ENCODE results near the gene DGKH.

DGKH gene

DNA sequence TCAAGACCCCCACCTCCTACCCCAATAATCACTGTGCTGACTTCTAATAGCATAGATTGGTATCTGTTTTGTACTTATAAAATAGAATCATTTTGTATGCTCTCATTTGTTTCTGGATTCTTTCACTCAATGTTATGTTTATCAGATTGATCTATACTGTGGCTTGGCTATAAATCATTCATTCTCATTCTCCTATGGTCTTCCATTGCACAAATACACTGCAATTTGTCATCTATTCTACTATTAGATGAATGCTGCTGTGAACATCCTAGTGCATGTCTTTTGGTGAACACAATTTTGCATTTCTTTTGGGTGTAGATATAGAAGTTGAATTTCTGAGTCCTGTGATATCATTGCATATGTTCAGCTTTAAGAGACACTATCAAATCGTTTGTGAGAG is 128.7 kb downstream of the DGKH start:
- Histone ChIP-seq H3K36me3 (ENCODE audit: control insufficient read depth, insufficient read depth, low read length) (no peaks in the 10 kb centered on the region), H3K9me3 (ENCODE audit: control insufficient read depth, insufficient read depth, low read length) (no peaks in the 10 kb centered on the region), H3K4me3 (ENCODE audit: low read depth, low read length) (no peak overlapping the region), H3K27me3 (ENCODE audit: control insufficient read depth, insufficient read depth, low read length) (no peaks in the 10 kb centered on the region), H3K4me1 (ENCODE audit: control insufficient read depth, insufficient read depth, low read length) (peaks cover 8% of the 10 kb centered on the region), H3K9ac (ENCODE audit: low read depth, low read length) (no peak overlapping the region)

- Histone ChIP-seq H3K9ac (ENCODE audit: low read depth, low read length) (no peak overlapping the region), H3K9me3 (ENCODE audit: control insufficient read depth, insufficient read depth, low read length) (no peaks in the 10 kb centered on the region), H3K36me3 (ENCODE audit: control insufficient read depth, insufficient read depth, low read length) (no peaks in the 10 kb centered on the region), H3K4me3 (ENCODE audit: low read depth, low read length) (no peak overlapping the region), H3K4me1 (ENCODE audit: control insufficient read depth, insufficient read depth, low read length) (peaks cover 5% of the 10 kb centered on the region), H3K27me3 (ENCODE audit: control insufficient read depth, insufficient read depth, low read length) (no peaks in the 10 kb centered on the region)
Measured at GRCh38 chr13:42181381-42181953, 133.0 kb downstream of the DGKH start.

DNA sequence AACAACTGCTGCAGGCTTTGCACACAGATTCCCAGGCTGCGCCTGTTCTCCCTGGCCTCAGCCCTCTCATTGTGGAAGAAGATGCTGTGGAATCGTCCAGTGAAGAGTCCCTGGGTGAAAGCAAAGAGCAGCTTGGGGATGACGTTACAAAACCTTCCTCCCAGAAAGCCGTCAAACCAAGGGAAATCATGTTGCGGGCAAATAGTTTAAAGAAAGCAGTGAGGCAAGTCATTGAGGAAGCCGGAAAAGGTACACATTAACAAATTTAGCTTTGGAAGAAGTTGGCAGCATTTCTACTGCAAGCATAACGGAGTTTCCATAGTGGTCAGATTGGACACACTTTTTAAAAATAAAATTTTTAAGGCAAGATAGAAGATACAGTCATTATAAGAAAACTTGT is 140.6 kb downstream of the DGKH start:
- no peaks in the 10 kb centered on the region for H3K4me1 ChIP-seq (ENCODE audit: control insufficient read depth, insufficient read depth, low read length)
- no peak overlapping the region for H3K9ac ChIP-seq (ENCODE audit: low read depth, low read length)
- H3K9me3 ChIP-seq (ENCODE audit: control insufficient read depth, insufficient read depth, low read length) = no peaks in the 10 kb centered on the region
- no peaks in the 10 kb centered on the region for H3K36me3 ChIP-seq (ENCODE audit: control insufficient read depth, insufficient read depth, low read length)
- no peaks in the 10 kb centered on the region for H3K27me3 ChIP-seq (ENCODE audit: control insufficient read depth, insufficient read depth, low read length)
- no peak overlapping the region for H3K4me3 ChIP-seq (ENCODE audit: low read depth, low read length)

- no peak overlapping the region for H3K4me3 ChIP-seq (ENCODE audit: low read depth, low read length)
- H3K9ac ChIP-seq (ENCODE audit: low read depth, low read length) = no peak overlapping the region
- no peaks in the 10 kb centered on the region for H3K9me3 ChIP-seq (ENCODE audit: control insufficient read depth, insufficient read depth, low read length)
- no peaks in the 10 kb centered on the region for H3K36me3 ChIP-seq (ENCODE audit: control insufficient read depth, insufficient read depth, low read length)
- H3K27me3 ChIP-seq (ENCODE audit: control insufficient read depth, insufficient read depth, low read length) = no peaks in the 10 kb centered on the region
- no peaks in the 10 kb centered on the region for H3K4me1 ChIP-seq (ENCODE audit: control insufficient read depth, insufficient read depth, low read length)
Measured at GRCh38 chr13:42190529-42190928, 142.1 kb downstream of the DGKH start.

DNA sequence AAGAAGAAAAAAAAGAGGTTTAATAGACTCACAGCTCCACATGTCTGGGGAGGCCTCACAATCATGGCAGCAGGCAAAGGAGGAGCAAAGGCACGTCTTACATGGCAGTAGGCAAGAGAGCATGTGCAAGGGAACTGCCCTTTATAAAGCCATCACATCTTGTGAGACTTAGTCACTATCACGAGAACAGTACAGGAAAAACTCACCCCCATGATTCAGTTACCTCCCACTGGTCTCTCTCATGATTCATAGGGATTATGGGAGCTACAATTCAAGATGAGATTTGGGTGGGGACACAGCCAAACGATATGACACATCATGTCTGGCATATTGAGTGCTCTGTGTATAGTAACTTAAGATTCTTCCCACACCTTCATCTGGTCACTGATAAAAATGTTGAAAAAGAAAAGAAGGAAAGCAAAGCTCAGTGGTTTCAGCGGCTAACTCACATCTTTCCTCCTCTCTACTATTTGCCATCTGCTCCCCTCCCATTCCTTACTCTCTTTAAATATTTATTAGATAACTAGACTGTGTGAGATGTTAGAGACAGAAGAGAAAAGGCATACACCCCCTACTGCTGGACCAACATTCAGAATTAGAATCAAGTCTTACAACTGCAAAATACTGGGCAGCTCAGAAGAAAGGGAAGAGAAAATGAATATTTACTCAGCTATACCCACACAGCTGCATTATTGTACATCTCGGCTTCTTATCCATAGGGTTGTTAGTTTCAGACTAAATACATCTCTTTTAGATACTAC is 163.4 kb downstream of the DGKH start:
- Histone ChIP-seq H3K9ac (ENCODE audit: low read depth, low read length) (no peak overlapping the region), H3K36me3 (ENCODE audit: control insufficient read depth, insufficient read depth, low read length) (no peaks in the 10 kb centered on the region), H3K4me3 (ENCODE audit: low read depth, low read length) (no peak overlapping the region), H3K4me1 (ENCODE audit: control insufficient read depth, insufficient read depth, low read length) (peaks cover 7% of the 10 kb centered on the region), H3K9me3 (ENCODE audit: control insufficient read depth, insufficient read depth, low read length) (no peaks in the 10 kb centered on the region), H3K27me3 (ENCODE audit: control insufficient read depth, insufficient read depth, low read length) (no peaks in the 10 kb centered on the region)

DNA sequence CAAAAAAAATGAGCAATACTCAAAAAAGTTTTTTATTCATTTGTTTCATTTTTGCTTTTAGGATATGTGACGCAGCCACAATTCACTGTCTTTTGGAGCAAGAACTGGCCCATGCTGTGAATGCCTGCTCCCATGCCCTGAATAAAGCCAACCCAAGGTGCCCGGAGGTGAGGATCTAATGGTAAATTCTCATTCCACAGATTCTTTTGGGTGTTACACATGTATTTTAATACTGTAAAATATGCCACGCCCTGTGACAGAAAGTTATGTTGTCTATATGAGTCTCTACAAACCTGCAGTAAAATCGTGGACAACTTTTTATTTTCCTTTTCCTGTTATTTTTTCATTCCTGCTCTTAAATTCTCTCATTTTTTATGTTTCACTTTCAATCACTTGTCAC is 166.0 kb downstream of the DGKH start:
- H3K4me3 ChIP-seq (ENCODE audit: low read depth, low read length) = no peak overlapping the region
- no peak overlapping the region for H3K9ac ChIP-seq (ENCODE audit: low read depth, low read length)
- H3K36me3 ChIP-seq (ENCODE audit: control insufficient read depth, insufficient read depth, low read length) = no peaks in the 10 kb centered on the region

GRCh38 chr13:42215578-42216421 is 167.4 kb downstream of the DGKH start:
- Histone ChIP-seq H3K4me3 (ENCODE audit: low read depth, low read length) (no peak overlapping the region), H3K4me1 (ENCODE audit: control insufficient read depth, insufficient read depth, low read length) (peaks cover 5% of the 10 kb centered on the region), H3K9ac (ENCODE audit: low read depth, low read length) (no peak overlapping the region), H3K36me3 (ENCODE audit: control insufficient read depth, insufficient read depth, low read length) (no peaks in the 10 kb centered on the region), H3K27me3 (ENCODE audit: control insufficient read depth, insufficient read depth, low read length) (no peaks in the 10 kb centered on the region), H3K9me3 (ENCODE audit: control insufficient read depth, insufficient read depth, low read length) (no peaks in the 10 kb centered on the region)

More for the DNA sequence above, 166.0 kb downstream of the DGKH start:
- Histone ChIP-seq H3K9me3 (ENCODE audit: control insufficient read depth, insufficient read depth, low read length) (no peaks in the 10 kb centered on the region), H3K4me1 (ENCODE audit: control insufficient read depth, insufficient read depth, low read length) (peaks cover 6% of the 10 kb centered on the region), H3K27me3 (ENCODE audit: control insufficient read depth, insufficient read depth, low read length) (no peaks in the 10 kb centered on the region)

DNA sequence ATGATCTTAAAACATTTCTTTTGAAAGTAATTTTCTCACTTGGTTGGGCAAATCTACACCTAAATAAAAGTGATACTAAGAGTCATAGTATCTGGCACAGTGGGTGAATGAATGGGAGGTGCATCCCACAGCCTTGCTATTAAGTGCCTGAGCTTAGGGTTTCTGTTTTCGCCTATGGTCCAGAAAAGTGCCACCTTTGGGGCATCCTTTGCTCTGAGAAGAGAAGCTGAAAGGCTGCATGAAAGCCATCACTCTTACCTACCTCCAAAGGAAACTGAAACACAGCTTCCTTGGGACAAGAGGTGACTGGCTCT is 167.9 kb downstream of the DGKH start:
- no peak overlapping the region for H3K4me3 ChIP-seq (ENCODE audit: low read depth, low read length)
- peaks cover 10% of the 10 kb centered on the region for H3K4me1 ChIP-seq (ENCODE audit: control insufficient read depth, insufficient read depth, low read length)
- H3K9me3 ChIP-seq (ENCODE audit: control insufficient read depth, insufficient read depth, low read length) = no peaks in the 10 kb centered on the region
- H3K9ac ChIP-seq (ENCODE audit: low read depth, low read length) = no peak overlapping the region
- no peaks in the 10 kb centered on the region for H3K27me3 ChIP-seq (ENCODE audit: control insufficient read depth, insufficient read depth, low read length)
- H3K36me3 ChIP-seq (ENCODE audit: control insufficient read depth, insufficient read depth, low read length) = no peaks in the 10 kb centered on the region

GRCh38 chr13:42218576-42218975 is 170.1 kb downstream of the DGKH start:
- peaks cover 13% of the 10 kb centered on the region for H3K4me1 ChIP-seq (ENCODE audit: control insufficient read depth, insufficient read depth, low read length)

DNA sequence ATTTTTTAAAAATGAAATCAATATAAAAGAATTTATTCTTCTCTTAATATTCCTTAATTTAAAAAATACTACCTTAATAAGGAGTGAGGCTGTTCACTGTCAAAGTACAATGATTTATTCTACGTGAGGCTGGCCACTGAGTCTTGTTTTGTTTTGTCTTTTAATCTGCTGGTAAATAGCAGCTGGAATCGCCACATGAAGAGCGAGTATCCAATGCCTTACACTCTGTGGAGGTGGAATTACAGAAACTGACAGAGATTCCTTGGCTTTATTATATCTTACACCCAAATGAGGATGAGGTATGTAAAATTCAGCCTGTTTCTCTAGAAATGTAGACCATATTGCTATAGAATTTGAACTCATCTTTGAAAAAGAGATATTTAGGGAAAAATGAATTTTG is 170.6 kb downstream of the DGKH start:
- Histone ChIP-seq H3K4me1 (ENCODE audit: control insufficient read depth, insufficient read depth, low read length) (peaks cover 13% of the 10 kb centered on the region), H3K9ac (ENCODE audit: low read depth, low read length) (no peak overlapping the region), H3K27me3 (ENCODE audit: control insufficient read depth, insufficient read depth, low read length) (no peaks in the 10 kb centered on the region), H3K9me3 (ENCODE audit: control insufficient read depth, insufficient read depth, low read length) (no peaks in the 10 kb centered on the region), H3K4me3 (ENCODE audit: low read depth, low read length) (no peak overlapping the region), H3K36me3 (ENCODE audit: control insufficient read depth, insufficient read depth, low read length) (no peaks in the 10 kb centered on the region)

More at GRCh38 chr13:42218576-42218975, 170.1 kb downstream of the DGKH start:
- Histone ChIP-seq H3K4me3 (ENCODE audit: low read depth, low read length) (no peak overlapping the region), H3K9me3 (ENCODE audit: control insufficient read depth, insufficient read depth, low read length) (no peaks in the 10 kb centered on the region), H3K36me3 (ENCODE audit: control insufficient read depth, insufficient read depth, low read length) (no peaks in the 10 kb centered on the region), H3K27me3 (ENCODE audit: control insufficient read depth, insufficient read depth, low read length) (no peaks in the 10 kb centered on the region), H3K9ac (ENCODE audit: low read depth, low read length) (no peak overlapping the region)

GRCh38 chr13:42219876-42220275 is 171.4 kb downstream of the DGKH start:
- Histone ChIP-seq H3K4me3 (ENCODE audit: low read depth, low read length) (no peak overlapping the region), H3K4me1 (ENCODE audit: control insufficient read depth, insufficient read depth, low read length) (peaks cover 13% of the 10 kb centered on the region), H3K9me3 (ENCODE audit: control insufficient read depth, insufficient read depth, low read length) (no peaks in the 10 kb centered on the region), H3K9ac (ENCODE audit: low read depth, low read length) (no peak overlapping the region), H3K27me3 (ENCODE audit: control insufficient read depth, insufficient read depth, low read length) (no peaks in the 10 kb centered on the region), H3K36me3 (ENCODE audit: control insufficient read depth, insufficient read depth, low read length) (no peaks in the 10 kb centered on the region)
